GM21360 (cell line): ENCODE results near the gene MYO7B.
A peak's percentile ranks its signal among the peaks of the same experiment; 100 is the strongest.

ENCODE experiments used
- ATAC-seq: cut with Tn5 transposase; IDR thresholded peaks from one replicate; pipeline ENCODE4 v1.9.1; 2021; ENCODE audit warnings: mild to moderate bottlenecking, moderate library complexity; ENCODE audit not compliant: unreplicated experiment

Gene MYO7B

DNA sequence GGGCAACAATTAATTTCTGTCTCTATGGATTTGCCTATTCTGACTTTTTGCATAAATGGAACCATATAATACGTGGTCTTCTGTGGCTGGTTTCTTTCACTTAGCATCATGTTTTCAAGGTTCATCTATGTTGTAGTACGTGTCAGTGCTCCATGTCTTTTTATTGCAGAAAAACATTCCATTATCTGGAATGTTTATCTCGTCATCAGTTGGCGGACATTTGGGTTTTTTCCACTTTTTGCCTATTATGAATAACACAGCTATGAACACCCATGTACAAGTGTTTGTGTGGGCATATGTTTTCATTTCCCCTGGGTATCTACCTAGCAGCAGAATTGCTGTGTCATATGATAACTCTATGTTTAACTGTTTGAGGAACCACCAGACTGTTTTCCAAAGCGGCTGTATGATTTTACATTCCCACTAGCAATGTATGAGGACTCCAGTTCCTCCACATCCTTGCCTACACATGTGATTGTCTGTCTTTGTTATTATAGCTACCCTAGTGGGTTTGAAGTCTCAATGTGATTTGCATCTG is 49.9 kb downstream of the MYO7B start:
- no peak for ATAC-seq

DNA sequence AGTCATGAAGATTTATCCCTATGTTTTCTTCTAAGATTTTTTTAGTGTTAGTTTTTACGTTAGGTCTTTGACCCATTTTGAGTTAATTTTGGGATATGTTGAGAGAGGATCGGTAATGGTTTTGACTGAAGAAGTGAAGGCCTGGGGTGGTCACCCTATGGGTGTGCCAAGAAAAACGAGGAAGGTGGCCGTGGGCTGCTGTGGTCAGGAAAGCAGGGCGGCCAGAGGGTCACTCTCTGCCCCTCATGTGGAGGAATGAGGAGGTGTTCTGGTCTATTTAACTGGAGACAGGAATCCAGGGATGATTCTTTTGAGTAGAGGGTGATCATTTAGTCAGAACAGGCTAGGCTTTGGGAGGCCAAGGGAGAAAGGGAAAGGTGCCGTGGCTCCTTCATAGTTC is 50.7 kb downstream of the MYO7B start:
- ATAC-seq = no peak

DNA sequence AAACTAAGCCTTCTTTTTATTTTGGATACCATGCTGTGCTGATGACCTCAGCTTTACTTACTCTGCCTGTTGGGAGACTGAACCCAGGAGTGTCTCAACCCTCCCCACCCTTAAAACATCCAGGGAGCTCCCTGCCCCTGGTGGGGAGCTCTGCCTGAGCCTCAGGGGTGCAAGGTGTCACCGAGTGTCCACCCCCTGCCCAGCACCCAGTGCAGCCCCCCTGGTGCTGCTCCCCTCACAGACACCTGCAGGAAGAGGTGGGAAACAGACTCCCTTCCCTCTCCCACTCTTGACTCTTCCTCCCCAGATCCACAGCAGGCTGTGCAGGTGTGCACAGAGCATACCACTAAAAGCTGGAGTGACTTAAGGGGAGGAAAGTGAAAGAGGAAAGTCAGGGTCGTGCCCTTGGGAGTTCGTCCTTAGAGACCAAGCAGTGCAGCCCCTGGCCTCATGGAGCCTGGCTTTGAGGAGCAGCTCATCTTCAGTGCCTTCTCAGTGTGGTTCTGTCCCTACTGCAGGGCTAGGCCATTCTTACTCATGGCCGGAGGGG is 51.3 kb downstream of the MYO7B start:
- ATAC-seq = no peak

DNA sequence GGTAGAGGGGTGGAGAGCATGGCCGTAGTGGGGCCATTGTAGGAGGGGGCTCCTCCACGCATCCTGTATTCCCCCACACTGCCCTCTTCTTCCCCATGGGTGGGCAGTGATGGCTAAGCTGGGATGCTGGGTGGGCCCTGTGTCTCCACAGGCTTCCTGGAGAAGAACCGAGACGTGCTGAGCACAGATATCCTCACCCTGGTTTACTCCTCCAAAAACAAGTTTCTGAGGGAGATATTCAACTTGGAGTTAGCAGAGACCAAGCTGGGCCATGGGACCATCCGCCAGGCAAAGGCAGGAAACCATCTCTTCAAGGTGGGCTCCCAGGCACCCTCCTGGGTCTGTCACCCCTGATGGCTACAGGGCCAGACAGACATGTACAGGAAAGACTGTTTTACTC is 52.8 kb downstream of the MYO7B start:
- ATAC-seq = no peak

DNA sequence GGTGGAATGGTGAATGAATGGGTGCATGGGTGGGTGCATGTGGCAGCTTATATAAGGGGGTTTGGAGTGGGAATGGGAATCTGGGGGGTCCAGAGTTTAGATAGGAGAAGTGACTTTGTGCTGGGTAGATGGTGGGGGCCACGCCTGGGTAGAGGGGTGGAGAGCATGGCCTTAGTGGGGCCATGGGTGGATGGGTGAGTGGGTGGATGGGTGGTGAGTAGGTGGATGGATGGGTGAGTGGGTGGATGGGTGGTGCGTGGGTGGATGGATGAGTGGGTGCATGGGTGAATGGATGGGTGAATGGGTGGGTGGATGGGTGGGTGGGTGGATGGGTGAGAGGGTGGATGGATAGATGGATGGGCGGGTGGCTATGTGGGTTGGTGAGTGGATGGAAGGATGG is 53.9 kb downstream of the MYO7B start:
- no peak for ATAC-seq

DNA sequence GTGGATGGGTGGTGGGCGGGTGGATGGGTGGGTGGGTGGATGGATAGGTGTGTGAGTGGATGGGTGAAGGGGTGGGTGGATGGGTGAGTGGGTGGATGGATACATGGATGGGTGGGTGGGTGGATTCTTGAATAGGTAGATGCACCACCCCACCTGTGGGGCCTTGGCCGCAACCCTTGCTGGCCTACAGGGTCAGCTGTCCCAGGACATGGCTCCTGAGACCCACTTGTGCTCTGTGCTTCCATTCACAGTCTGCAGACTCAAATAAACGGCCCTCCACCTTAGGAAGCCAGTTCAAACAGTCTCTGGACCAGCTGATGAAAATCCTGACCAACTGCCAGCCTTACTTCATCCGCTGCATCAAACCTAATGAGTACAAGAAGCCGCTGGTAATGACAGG is 54.4 kb downstream of the MYO7B start:
- no peak for ATAC-seq

DNA sequence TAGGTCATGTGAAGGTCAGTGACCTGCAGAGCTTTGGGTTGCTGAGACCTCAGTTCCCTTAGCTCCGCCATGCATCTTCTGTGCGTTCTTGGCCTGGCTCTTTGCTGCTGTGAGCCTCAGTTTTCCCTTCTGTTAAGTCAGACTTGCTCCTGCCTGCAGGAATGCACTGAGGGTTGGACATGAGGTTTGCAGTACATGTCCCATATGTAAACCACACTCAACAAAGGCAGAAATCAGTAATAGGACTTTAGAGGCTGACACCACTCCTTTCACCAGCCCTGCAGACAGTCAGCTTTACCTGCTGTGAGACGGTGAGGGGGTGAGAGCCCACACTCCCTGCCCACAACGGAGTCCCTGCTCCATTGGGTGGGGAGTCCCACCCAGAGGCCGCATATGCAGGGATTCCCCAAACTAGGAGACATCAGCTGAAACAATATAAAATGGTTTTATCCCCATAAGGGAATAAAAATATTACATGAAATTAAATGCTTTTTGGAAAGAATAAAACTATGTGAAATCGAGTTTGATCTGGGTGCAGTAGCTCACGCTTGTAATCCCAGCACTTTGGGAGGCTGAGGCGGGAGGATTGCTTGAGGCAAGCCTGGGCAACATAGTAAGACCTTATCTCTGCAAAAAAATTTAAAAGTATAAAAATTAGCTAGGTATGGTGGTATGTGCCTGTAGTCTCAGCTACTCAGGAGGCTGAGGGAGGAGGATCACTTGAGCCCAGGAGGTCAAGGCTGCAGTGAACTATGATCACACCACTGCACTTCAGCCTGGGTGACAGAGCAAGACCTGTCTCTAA is 55.1 kb downstream of the MYO7B start:
- no peak for ATAC-seq

DNA sequence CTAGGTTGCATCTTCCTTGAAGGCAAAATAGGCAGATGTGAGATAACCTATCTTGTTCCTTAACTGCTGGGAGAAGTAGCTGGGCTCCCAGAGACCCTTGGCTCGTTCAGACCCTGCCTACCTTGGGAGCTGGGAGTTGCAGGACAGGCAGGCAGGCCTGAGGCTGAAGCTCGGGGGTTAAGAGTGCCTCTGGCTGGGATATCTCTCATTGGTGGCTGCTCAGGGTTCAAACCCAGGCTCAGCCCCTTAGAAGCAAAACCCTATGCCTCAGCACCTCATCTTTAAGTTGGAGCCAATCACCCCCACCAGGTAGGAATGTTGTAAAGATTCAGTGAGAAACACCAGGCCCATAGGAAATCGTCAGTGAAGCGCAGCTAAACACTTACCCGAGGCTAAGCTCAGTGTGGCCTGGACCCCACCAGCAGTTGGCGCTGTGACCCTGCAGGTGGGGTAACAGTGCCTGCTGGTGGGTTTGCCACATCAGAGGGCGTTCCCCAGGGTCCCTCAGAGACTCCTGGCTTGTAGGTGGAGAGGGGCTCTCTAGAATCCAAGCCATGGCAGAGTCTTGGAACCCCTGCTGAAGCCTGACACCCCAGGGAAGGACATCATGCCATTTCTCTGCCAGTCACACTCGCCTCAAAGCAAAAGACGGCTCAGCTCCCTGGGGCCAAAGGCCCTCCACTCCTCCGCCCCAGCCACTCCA is 55.9 kb downstream of the MYO7B start:
- peak; percentile 73 for ATAC-seq

DNA sequence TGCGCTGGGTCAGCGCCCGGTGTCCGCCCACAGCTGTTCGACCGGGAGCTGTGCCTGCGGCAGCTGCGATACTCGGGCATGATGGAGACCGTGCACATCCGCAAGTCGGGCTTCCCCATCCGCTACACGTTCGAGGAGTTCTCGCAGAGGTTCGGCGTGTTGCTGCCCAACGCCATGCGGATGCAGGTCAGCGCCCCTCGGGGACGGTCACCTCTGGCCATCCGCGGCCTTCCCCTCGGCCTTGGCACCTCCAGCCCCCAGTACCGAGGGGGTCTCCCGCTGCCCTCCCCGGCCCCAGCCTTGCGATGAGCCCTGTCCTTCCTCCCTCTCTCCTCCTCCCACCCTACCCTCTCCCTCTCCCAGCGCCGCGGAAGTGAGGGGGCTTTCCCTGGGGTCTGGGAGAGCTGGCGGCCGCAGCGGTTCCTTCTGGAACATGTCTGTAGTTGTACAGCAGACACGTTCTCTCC is 57.3 kb downstream of the MYO7B start:
- no peak for ATAC-seq

DNA sequence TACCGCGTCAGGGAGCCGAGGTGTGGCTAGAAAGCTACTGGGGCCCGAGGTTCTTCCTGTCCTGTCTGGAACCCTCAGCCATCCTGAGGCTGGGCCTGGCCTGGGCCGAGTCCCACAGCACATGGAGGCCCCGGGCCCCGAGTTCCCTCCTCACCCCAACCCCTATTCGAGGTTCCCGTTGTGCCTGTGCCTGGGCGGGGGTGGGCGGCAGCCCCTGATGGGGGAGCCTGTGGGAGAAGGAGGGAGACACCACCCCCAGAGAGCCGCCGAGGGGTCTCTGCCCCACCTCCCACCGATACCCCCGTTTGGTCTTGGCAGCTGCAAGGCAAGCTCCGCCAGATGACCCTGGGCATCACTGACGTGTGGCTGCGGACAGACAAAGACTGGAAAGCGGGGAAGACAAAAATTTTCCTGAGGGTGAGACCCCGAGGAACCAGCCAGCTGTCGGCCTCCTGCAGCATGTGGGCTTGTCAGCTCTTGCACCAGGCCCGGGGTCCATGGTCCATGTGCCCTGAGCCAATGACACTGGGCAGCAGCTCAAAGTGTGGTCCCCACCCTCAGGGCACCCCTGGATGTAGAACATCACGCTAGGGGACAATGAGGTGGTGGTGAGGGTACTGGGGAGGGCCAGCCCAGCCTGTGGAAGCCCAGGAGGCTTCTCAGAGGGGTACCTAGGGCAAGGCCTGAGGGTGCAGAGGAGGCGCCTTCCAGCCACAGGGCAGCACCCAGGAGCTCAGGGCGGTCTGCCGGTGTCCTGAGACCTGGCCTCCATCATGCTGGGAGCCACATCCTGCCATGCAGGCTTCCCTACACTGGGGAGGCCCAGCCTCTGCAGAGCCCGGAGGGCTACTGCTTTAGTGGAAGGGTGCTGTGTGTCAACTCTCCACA is 58.0 kb downstream of the MYO7B start:
- ATAC-seq = no peak

DNA sequence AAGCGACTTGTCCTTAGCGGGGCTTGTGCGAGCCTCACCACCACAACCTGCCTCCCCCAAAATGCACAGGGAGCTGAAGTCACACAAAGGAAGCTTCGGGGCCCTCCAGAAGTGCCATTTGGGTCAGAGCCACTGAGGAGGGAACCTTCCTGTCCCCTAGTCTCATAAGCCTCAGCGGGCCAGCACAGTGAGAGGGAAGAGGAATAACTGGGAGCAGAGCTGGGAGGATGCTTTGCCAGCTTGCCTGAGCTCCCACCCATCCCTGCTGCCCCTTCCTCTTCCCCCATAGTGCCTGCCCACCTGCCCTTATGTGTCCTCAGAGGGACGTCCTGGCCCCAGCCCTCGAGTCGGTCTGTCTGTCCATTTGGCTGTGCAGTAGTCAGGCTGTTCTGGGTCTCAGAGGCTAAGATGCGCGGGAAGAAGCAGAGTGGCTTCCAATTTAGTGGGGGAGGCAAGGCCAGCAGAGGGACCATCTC is 58.7 kb downstream of the MYO7B start:
- no peak for ATAC-seq

DNA sequence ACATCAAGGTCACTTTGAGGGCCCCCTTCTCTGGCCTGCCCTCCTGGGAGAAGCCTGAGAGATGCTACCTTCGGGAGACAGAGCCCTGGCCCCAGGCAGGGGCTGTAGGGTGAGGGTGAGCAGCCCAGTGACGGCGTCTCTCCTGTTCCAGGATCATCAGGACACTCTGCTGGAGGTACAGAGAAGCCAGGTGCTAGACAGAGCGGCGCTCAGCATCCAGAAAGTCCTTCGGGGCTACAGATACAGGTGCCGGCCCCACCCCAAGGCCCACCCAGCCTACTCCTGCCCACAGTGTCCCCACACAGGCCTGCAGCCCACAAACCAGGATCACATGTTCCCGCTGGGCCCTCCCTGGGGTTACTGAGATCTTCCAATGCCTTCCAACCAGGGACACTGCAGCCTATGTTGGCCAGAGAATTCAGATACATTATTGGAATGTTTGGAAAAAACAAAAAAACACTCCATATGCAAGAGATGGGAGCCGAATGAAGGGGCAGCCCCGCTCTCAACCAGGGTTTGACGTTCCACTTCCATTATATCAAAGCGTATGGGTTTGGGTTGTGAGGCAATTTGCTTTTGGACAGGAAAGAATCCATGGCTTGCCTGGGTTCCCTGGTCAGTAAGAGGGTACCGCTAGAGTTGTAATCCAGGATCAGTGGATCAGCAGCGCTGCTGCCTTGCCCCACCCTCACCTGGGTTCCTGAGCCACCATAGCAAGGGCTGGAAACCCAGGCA is 61.0 kb downstream of the MYO7B start:
- no peak for ATAC-seq

DNA sequence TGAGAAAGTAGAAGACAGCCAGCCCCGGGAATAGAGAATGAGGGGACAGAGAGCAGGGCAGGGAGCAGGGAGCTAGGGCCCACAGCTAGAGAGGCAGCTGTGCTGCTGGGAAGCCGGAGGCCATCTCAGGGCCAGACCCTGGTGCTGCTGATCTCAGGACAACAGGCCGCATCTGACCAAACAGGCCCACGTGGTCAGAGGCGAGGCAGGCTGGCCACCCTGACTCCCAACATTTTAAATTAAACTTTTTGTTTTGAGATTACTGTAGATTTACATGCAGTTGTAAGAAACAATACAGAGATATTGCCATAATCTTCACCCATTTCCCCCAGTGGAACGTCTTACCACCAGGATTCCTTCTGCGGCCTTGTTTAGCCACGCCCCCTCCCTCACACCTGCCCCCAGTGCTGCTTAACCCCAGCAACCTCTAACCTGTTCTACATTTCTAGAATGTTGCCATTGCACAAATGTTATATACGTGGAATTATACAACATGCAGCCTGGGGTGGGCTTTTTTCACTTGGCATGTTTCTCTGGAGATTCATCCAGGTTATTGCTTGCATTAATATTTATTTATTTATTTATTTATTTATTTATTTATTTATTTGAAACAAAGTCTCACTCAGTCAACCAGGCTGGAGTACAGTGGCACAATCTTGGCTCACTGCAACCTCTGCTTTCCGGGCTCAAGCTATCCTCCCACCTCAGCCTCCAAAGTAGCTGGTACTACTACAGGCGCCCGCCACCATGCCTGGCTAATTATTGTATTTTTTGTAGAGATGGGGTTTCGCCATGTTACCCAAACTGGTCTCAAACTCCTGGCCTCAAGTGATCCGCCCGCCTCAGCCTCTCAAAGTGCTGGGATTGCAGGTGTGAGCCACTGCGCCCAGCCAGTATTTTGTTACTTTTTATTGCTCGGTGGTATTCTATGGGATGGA is 61.8 kb downstream of the MYO7B start:
- ATAC-seq = no peak

DNA sequence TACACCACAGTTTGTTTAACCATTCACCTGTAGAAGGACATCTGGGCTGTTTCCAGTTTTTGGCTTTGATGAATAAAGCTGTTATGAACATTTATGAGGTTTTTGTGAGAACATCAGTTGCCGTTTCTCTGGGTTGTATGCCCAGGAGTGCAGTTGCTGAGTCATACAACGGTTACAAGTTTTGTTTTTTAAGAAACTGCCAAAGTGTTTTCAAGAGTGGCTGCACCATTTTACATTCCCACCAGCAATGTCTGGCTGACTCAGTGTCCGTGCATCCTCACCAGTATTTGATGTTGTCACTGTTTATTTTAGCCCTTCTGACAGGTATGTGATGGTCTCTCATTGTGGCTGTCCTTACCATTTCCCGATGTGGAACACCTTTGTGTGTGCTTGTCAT is 62.5 kb downstream of the MYO7B start:
- no peak for ATAC-seq

DNA sequence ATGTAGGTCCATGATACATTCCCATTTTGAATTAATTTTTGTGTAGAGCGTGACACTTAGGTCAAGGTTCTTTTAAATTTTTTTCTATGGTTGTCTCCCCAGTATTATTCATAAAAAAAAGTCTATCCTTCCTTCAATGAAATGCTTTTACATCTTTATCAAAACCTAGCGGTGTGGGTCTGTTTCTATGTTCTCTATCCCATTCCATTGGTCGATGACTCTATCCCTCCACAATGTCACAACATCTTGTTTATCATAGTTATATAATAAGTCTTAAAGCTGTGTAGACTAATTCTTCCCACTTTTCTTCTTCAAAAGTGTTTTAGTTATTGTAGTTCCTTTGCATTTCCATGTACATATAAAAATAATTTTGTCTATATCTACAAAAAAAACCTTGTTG is 63.2 kb downstream of the MYO7B start:
- ATAC-seq = no peak

DNA sequence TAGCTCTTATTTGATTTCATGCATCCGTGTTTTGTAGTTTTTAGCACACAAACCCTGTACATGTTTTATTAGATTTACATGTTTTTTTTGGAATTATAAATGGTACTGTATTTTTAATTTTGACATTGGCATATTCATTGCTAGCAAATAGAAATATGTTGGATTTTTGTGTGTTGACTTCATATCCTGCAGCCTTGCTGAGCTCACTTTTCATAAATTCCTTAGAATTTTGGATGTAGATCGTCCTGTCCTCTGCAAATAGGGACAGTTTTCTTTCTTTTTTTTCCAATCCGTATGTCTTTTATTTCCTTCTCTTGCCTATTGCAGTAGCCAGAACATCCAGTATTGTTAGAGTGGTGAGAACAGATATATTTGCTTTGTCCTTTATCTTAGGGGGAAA is 63.7 kb downstream of the MYO7B start:
- no peak for ATAC-seq

DNA sequence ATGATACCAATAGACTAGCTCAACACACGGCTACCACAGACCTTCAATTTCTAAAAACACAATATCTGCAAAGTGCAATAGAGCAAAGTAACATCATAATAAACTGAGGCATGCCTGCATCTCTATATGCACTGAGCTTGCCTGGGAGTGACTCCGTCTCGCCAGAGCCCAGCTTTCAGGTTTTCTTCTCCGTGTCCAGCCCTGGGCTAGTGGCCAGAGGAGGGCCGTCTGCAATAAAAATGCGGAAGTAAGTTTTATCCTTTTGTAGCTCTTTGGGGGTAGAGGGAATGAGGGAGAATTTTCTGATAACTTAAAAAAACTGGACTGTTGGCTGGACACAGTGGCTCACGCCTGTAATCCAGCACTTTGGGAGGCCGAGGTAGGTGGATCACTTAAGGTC is 69.5 kb downstream of the MYO7B start:
- no peak for ATAC-seq

DNA sequence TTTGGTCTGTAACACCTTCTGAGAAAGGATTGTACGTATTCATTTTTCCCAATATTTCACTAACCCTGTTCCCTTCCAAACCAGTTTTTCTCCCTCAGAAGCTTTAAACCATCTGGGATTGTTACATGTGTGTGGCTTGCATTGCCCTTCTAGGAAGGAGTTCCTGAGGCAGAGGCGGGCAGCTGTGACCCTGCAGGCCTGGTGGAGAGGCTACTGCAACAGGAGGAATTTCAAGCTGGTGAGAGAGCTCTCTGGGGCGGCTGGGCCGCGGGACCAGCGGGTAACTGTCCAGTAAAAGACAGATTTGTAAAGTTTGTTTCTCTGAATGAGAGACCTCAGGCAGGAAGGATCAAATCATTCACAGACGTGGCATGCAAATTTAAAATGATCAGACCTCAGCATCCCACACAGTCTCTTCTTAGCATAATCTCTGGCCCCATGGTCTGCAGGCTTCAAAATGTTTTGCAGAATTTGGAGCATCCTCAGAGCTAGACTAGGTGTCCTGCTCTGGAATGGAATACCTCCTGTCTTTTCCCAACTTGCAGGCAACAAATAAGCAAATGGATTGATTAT is 70.3 kb downstream of the MYO7B start:
- ATAC-seq = no peak
